HEK293 (cell line): Measurements from ENCODE around the gene FOXK2.
"Not testable (repeated sequence)": the region's sequence is repeated elsewhere in the genome, so short reads cannot be mapped to it uniquely, and the experiment has no call there.

ENCODE experiments used
- CTCF ChIA-PET: fragments of 350-600 bp; formaldehyde crosslinking; extraction: SDS; loops from one replicate; lab custom pipeline; 2021; ENCODE audit warnings: antibody characterized with exemption; lab: Yijun Ruan, JAX
- POLR2A ChIA-PET: fragments of 300-600 bp; formaldehyde crosslinking; extraction: SDS; loops from one replicate; lab custom pipeline; 2020; ENCODE audit warnings: antibody characterized with exemption, inconsistent platforms; lab: Yijun Ruan, JAX
- H3K27ac ChIP-seq: fragments of 200-500 bp; sonication (Bioruptor generic); 2 replicates; pipeline ENCODE4 v1.5.1; 2014; ENCODE audit warnings: low read depth, low read length, control low read depth, inconsistent platforms; ENCODE audit errors: extremely low read depth
- H3K36me3 ChIP-seq, 2 experiments: fragments of 200-500 bp in 1 of 2; sonication (Bioruptor generic) in 1 of 2; 1 replicate in 1 of 2; 2 replicates in 1 of 2; pipeline ENCODE4 v1.5.1; 2014 to 2017; ENCODE audit warnings: inconsistent platforms in 2 of 2, low read length in 2 of 2; ENCODE audit not compliant: control insufficient read depth in 2 of 2, insufficient read depth in 1 of 2
- H3K4me1 ChIP-seq: fragments of 200-500 bp; sonication (Bioruptor generic); 2 replicates; pipeline ENCODE4 v1.5.1; 2014; ENCODE audit warnings: mild to moderate bottlenecking, low read length, inconsistent platforms; ENCODE audit not compliant: control insufficient read depth, insufficient read depth
- H3K4me3 ChIP-seq: 2 replicates; pipeline ENCODE4 v1.5.1; 2011; ENCODE audit warnings: low read depth, mild to moderate bottlenecking, control low read depth, low read length, moderate library complexity
- H3K9me3 ChIP-seq: fragments of 200-500 bp; sonication (Bioruptor generic); 2 replicates; pipeline ENCODE4 v1.5.1; 2014; ENCODE audit warnings: low read depth, low read length, inconsistent platforms; ENCODE audit not compliant: control insufficient read depth, insufficient read depth
- EGR2 ChIP-seq: fragments of 450-650 bp; formaldehyde crosslinking; IDR thresholded peaks from 2 replicates; pipeline ENCODE4 v1.5.1; 2016; ENCODE audit warnings: low read depth, missing biosample characterization, missing genetic modification characterization
- HOXD13 ChIP-seq: sonication (generic); formaldehyde crosslinking; IDR thresholded peaks from 2 replicates; pipeline ENCODE4 v1.8.0; 2022; ENCODE audit warnings: missing genetic modification reagents, borderline replicate concordance
- MYNN ChIP-seq: fragments of 450-650 bp; formaldehyde crosslinking; IDR thresholded peaks from 2 replicates; pipeline ENCODE4 v1.5.1; 2016; ENCODE audit warnings: missing biosample characterization, missing genetic modification characterization, borderline replicate concordance
- OSR2 ChIP-seq: fragments of 450-650 bp; formaldehyde crosslinking; IDR thresholded peaks from 2 replicates; pipeline ENCODE4 v1.5.1; 2016; ENCODE audit warnings: missing biosample characterization, missing genetic modification characterization
- SCRT1 ChIP-seq: fragments of 450-650 bp; formaldehyde crosslinking; IDR thresholded peaks from 2 replicates; pipeline ENCODE4 v1.5.1; 2016; ENCODE audit warnings: missing biosample characterization, missing genetic modification characterization, borderline replicate concordance
- SETDB1 ChIP-seq: IDR thresholded peaks from one replicate; pipeline ENCODE4 v1.6.1; 2017; ENCODE audit warnings: mild to moderate bottlenecking, low read length, moderate library complexity, mixed read lengths; ENCODE audit not compliant: insufficient read length
- SP7 ChIP-seq: fragments of 450-650 bp; formaldehyde crosslinking; IDR thresholded peaks from 2 replicates; pipeline ENCODE4 v1.5.1; 2016; ENCODE audit warnings: missing biosample characterization, missing genetic modification characterization
- TRIM28 ChIP-seq: IDR thresholded peaks from 2 replicates; pipeline ENCODE4 v1.6.1; 2011; ENCODE audit warnings: low read length, control low read depth, borderline replicate concordance
- WT1 ChIP-seq: fragments of 450-650 bp; formaldehyde crosslinking; IDR thresholded peaks from 2 replicates; pipeline ENCODE4 v1.5.1; 2016; ENCODE audit warnings: missing biosample characterization, missing genetic modification characterization
- ZBTB17 ChIP-seq: fragments of 450-650 bp; formaldehyde crosslinking; IDR thresholded peaks from 2 replicates; pipeline ENCODE4 v1.5.1; 2016; ENCODE audit warnings: missing biosample characterization, missing genetic modification characterization
- ZBTB44 ChIP-seq: fragments of 450-650 bp; IDR thresholded peaks from 2 replicates; pipeline ENCODE4 v1.5.1; 2018; ENCODE audit warnings: missing biosample characterization, mild to moderate bottlenecking, missing genetic modification characterization
- ZBTB6 ChIP-seq: fragments of 450-650 bp; formaldehyde crosslinking; IDR thresholded peaks from 2 replicates; pipeline ENCODE4 v1.5.1; 2017; ENCODE audit warnings: missing biosample characterization, missing genetic modification characterization
- ZFHX2 ChIP-seq: fragments of 450-650 bp; formaldehyde crosslinking; conservative IDR thresholded peaks from 2 replicates; pipeline ENCODE4 v1.5.1; 2016; ENCODE audit warnings: missing biosample characterization, missing genetic modification characterization
- ZFP3 ChIP-seq: fragments of 450-650 bp; formaldehyde crosslinking; IDR thresholded peaks from 2 replicates; pipeline ENCODE4 v1.5.1; 2016; ENCODE audit warnings: low read depth, missing biosample characterization, missing genetic modification characterization
- ZNF10 ChIP-seq: fragments of 450-650 bp; formaldehyde crosslinking; IDR thresholded peaks from 2 replicates; pipeline ENCODE4 v1.5.1; 2017; ENCODE audit warnings: missing biosample characterization, missing genetic modification characterization
- ZNF121 ChIP-seq: fragments of 450-650 bp; formaldehyde crosslinking; IDR thresholded peaks from 2 replicates; pipeline ENCODE4 v1.5.1; 2016; ENCODE audit warnings: missing biosample characterization, missing genetic modification characterization
- ZNF133 ChIP-seq: fragments of 450-650 bp; formaldehyde crosslinking; IDR thresholded peaks from 2 replicates; pipeline ENCODE4 v1.5.1; 2016; ENCODE audit warnings: missing biosample characterization, missing genetic modification characterization
- ZNF426 ChIP-seq: fragments of 450-650 bp; formaldehyde crosslinking; IDR thresholded peaks from 2 replicates; pipeline ENCODE4 v1.5.1; 2017; ENCODE audit warnings: missing biosample characterization, missing genetic modification characterization, mild to moderate bottlenecking, inconsistent platforms, moderate library complexity
- ZNF664 ChIP-seq: fragments of 450-650 bp; formaldehyde crosslinking; IDR thresholded peaks from 2 replicates; pipeline ENCODE4 v1.5.1; 2016; ENCODE audit warnings: missing biosample characterization, missing genetic modification characterization

Gene FOXK2

GRCh38 chr17:82506402-82506801, 13.1 kb upstream of the FOXK2 start:
- TF ChIP-seq ZFHX2 (tag by site-specific recombination) (peak; percentile 57), EGR2 (tag by site-specific recombination) (peak; percentile 64; the same call in 1 of the 2 replicates), SP7 (tag by site-specific recombination) (peak; percentile 40; the same call in 1 of the 2 replicates), WT1 (tag by site-specific recombination) (peak; percentile 38; the same call in 1 of the 2 replicates), TRIM28 (0 out of 2 replicates have a peak, but pooled peaks have one; percentile 22), ZBTB17 (0 out of 2 replicates have a peak, but pooled peaks have one; percentile 27), OSR2 (tag by site-specific recombination) (peak; percentile 57; the same call in 1 of the 2 replicates)
- H3K36me3 ChIP-seq, H3K4me1 ChIP-seq, H3K9me3 ChIP-seq, H3K27ac ChIP-seq, H3K4me3 ChIP-seq: not testable (repeated sequence)
- POLR2A ChIA-PET = interaction anchor here (1.6 kb wide), 1 partner anchor 13 kb away, joined by 4 read pairs; the partner anchor contains the start of gene FOXK2
- CTCF ChIA-PET = interaction anchor here (0.7 to 1.5 kb wide), 4 partner anchors 13 to 53 kb away, joined by 3 to 4 read pairs (median 4); no protein-coding TSS in a partner anchor

GRCh38 chr17:82507631-82508175, 11.8 kb upstream of the FOXK2 start:
- CTCF ChIA-PET = interaction anchor here (0.8 to 1.5 kb wide), 2 partner anchors 14 to 44 kb away, joined by 3 to 4 read pairs; no protein-coding TSS in a partner anchor
- Histone ChIP-seq H3K36me3 (no peaks in the 10 kb centered on the region), H3K9me3 (no peaks in the 10 kb centered on the region), H3K27ac (no peak overlapping the region), H3K4me1 (no peaks in the 10 kb centered on the region), H3K4me3 (no peak overlapping the region)
- TF ChIP-seq MYNN (tag by site-specific recombination) (no peak), ZNF10 (tag by site-specific recombination) (peak; percentile 95)
- POLR2A ChIA-PET = interaction anchor here (0.7 to 1.7 kb wide), 2 partner anchors 12 to 248 kb away, joined by 6 read pairs; partner anchors contain the start of gene FOXK2

GRCh38 chr17:82511642-82512041, 7.9 kb upstream of the FOXK2 start:
- peak; percentile 82 for TF ChIP-seq ZNF121
- H3K4me3 ChIP-seq, H3K27ac ChIP-seq, H3K9me3 ChIP-seq, POLR2A ChIA-PET, H3K36me3 ChIP-seq, CTCF ChIA-PET, H3K4me1 ChIP-seq: not testable (repeated sequence)

- H3K4me1 ChIP-seq, H3K9me3 ChIP-seq, POLR2A ChIA-PET, H3K4me3 ChIP-seq, H3K36me3 ChIP-seq, H3K27ac ChIP-seq: not testable (repeated sequence)
- CTCF ChIA-PET = interaction anchor here (0.7 to 0.8 kb wide), 2 partner anchors 19 to 20 kb away, joined by 3 to 7 read pairs; no protein-coding TSS in a partner anchor
- TF ChIP-seq SETDB1 = peak; percentile 20
Measured at GRCh38 chr17:82513864-82514263, 5.7 kb upstream of the FOXK2 start.

GRCh38 chr17:82517230-82517865, 2.2 kb upstream of the FOXK2 start:
- POLR2A ChIA-PET = interaction anchor here (0.6 to 0.7 kb wide), 3 partner anchors 13 to 23 kb away, joined by 3 to 4 read pairs (median 3); no protein-coding TSS in a partner anchor
- no peaks in the 10 kb centered on the region for H3K9me3 ChIP-seq
- CTCF ChIA-PET = no interaction called here
- peaks cover 3% of the 10 kb centered on the region for H3K4me1 ChIP-seq
- TF ChIP-seq ZFP3 (tag by site-specific recombination) = no peak
- no peak for TF ChIP-seq ZNF426 (tag by site-specific recombination)
- no peak for TF ChIP-seq SCRT1 (tag by site-specific recombination)
- TF ChIP-seq ZBTB6 (tag by site-specific recombination) = no peak
- TF ChIP-seq HOXD13 (CRISPR knock-in tag) = 0 out of 2 replicates have a peak, but pooled peaks have one; percentile 20
- no peak for TF ChIP-seq WT1 (tag by site-specific recombination)
- no peak for TF ChIP-seq ZNF664 (tag by site-specific recombination)
- TF ChIP-seq ZNF133 = no peak
- TF ChIP-seq ZBTB44 (tag by site-specific recombination) = no peak
- TF ChIP-seq, all 188 proteins: peak for 1
- Histone ChIP-seq H3K4me3 (no peak overlapping the region), H3K27ac (no peak overlapping the region), H3K36me3 (no peaks in the 10 kb centered on the region; a peak in 1 of 3 replicates)
